Left forelimb (tissue), 1 donor: ENCODE results near the gene RAB9A.
"Not testable (repeated sequence)": the region's sequence is repeated elsewhere in the genome, so short reads cannot be mapped to it uniquely, and the experiment has no call there.

Experiments
- DNase-seq: peaks from one replicate; pipeline ENCODE4 v3.0.0-alpha.2; 2018; ENCODE audit warnings: low spot score

The RAB9A gene, protein sequence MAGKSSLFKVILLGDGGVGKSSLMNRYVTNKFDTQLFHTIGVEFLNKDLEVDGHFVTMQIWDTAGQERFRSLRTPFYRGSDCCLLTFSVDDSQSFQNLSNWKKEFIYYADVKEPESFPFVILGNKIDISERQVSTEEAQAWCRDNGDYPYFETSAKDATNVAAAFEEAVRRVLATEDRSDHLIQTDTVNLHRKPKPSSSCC

DNA sequence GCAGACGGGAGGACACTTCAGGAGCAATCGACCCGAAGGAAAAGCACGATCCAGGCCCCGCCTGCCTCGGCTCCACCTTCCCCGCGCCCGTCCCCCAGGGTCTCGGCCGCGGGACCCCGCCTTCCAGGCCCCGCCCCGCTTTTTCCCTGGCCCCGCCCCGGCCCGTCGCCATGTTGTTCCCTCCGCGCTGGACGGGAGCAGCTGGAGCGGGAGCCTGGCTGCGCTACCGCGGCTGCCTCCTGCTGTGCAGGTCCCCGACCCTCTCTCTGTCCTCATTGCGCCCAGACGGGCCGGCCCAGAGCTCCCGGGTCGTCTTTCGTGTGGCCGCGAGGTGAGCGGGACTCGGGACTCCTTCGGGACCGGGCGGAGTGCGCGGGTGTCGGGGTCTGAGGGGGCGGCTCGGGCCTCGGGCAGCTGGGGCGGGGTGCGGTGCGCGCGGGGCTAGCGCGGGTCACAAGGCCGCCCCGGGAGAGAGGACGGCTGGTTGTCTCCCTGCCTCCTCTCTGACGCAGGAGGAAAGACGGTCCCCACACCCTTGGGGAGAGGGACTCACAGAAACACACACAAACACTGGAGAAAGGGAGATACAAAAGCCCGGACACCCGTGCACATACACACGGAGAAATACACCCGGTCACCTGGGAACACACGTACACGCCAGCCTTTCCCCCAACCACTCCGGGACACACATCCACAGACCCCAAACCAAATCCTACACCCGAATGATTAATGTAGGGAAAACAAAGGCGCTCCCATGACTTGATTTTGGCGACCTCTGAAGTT lies at the start of gene RAB9A:
RAB9A (plus strand) TSS at position 171 of the 783 bp plus-strand sequence. CDS start 19,619 bp downstream, outside the sequence.
- DNase-seq: peak; percentile 90

DNA sequence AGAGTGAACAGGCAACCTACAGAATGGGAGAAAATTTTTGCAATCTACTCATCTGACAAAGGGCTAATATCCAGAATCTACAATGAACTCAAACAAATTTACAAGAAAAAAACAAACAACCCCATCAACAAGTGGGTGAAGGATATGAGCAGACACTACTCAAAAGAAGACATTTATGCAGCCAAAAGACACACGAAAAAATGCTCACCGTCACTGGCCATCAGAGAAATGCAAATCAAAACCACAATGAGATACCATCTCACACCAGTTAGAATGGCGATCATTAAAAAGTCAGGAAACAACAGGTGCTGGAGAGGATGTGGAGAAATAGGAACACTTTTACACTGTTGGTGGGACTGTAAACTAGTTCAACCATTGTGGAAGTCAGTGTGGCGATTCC lies 47.2 kb upstream of the RAB9A start:
- not testable (repeated sequence) for DNase-seq

GRCh38 chrX:13645464-13646153 lies 43.3 kb upstream of the RAB9A start:
- DNase-seq: no peak

DNA sequence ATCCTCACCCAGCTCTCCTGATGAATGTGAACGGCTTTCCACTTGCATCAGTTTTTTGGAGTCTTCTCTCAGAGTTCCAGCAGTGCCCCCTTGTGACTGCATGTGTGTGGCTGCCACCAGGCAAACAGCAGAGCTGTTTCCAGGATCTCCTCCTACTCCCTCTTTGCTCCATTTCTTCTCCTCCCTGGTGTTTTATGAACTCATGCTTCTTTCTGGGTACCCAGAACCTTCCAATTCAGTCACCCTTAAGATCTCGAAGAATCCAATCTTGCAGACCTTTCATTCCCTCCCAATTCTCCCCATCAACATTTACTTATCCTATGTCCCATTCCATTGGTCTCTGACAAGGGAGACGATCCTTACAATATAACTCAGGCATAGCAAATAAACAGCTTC lies 42.8 kb upstream of the RAB9A start:
- no peak for DNase-seq

DNA sequence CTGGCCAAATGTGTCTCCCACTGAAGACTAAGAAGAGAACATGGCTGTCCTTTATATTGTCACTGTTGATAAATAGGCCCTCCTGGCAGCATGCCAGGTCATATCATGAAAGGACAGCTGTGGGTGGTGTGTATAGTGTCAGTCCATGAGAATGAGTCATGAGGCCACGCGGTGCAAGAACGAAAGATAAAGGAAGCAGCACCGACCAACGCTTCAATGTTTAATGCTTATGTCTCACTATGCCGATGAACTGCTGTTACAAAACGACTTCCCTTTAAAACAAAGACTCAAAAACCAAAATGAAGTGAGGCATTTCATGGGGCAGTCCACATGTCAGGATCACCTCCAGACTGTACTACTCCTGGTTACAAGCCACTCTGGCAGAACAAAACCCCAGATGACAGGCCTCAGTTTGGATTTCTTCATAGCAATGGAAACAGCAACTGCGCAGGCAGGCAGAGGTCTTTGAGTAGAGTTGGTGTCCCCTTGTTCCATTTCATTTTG lies 41.2 kb upstream of the RAB9A start:
- DNase-seq: no peak

DNA sequence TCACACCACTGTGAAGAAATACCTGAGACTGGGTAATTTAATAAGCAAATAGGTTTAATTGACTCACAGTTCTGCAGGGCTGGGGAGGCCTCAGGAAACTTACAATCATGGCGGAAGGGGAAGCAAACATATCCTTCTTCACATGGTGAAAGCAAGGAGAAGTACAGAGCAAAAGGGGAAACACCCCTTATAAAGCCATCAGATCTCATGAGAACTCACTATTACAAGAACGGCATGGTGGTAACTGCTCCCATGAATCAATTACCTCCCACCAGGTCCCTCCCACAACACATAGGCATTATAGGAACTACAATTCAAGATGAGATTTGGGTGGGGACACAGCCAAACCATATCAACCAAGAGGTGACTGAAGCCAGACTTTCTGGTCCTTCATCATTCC lies 40.6 kb upstream of the RAB9A start:
- not testable (repeated sequence) for DNase-seq

- DNase-seq: no peak
Measured at GRCh38 chrX:13649838-13650237, 39.1 kb upstream of the RAB9A start.

GRCh38 chrX:13650318-13650717 lies 38.6 kb upstream of the RAB9A start:
- no peak for DNase-seq

GRCh38 chrX:13651150-13651549 lies 37.8 kb upstream of the RAB9A start:
- DNase-seq: no peak

DNA sequence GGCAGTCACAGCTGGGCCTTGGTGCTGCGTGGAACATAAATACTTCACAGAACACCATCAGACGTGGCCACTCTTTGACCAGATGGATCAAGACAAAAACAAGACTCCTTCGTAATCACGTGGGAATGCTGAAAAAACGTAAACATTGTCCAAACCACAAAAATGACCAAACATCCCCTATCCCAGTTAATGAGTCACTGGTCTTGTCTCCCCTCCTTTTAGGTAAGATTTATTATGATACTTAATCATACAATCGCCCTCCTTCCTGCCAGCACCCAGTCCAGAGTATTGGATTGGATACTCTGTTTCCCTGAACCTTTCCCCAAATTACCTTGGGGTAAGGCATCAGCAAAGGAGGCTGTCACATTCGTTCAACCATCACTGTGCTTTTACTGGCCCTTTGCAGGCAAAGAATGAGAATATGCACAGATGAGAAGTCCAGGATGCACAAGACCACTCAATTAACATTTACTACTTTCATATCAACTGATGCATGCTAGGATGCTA lies 36.6 kb upstream of the RAB9A start:
- no peak for DNase-seq

- peak; percentile 93 for DNase-seq
Measured at GRCh38 chrX:13652850-13653693, 35.9 kb upstream of the RAB9A start, which contains the start of gene TCEANC. TCEANC (plus strand) TSS chrX:13653141; CDS start chrX:13662509, 9,368 bp downstream.

DNA sequence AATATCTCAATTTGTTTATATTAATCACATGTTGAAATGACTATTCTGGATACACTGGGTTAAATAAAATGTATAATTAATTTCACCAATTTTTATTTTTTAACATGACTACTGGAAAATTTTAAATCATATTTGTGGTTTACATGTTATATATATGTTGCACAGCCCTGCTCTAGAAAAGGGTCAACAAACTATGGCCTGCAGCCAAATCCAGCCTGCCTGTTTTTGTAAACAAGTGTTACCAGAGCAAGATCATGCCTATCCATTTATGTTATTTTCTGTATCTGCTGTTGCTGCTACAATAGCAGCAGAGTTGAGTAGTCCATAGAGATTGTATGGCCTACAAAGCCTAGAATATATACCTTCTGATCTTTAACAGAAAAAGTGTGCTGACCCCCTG lies 34.8 kb upstream of the RAB9A start:
- DNase-seq: no peak

DNA sequence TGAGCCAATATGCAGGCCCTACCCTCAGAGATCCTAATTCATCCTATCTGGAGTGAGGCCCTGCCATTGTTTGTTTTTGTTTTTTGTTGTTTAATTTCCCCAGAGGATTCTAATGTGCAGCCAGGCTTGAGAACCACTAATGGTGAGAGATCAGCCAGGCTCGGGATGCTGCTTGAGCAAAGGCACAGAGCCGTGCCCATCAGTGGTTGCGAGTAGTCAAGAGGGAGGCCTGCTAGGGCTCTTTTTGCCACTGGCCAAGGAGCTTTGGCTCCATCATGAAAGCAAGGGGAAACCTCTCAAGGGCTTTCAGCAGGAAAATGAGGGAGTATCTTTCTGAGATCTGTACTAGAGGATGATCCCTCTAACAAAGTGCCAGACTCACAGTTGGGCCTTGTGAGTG lies 33.3 kb upstream of the RAB9A start:
- DNase-seq: no peak

DNA sequence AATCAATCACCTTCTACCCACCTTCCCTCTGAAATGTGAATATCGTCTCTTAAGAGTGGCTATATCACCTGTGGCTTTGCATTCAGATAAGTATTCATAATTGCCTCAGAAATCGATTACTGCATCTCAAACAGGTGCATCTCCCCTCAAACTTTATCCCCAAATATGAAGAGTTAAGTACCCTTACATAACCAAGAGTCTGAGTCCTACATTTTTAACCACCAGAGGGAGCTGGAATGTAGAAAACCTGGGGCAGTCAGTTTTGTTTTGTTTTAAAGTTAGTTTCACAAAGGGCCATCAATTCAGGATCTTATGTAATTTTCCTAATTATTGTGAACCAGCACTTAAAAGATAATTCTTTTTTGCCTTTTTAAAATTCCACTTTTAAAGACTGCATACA lies 30.3 kb upstream of the RAB9A start:
- no peak for DNase-seq

DNA sequence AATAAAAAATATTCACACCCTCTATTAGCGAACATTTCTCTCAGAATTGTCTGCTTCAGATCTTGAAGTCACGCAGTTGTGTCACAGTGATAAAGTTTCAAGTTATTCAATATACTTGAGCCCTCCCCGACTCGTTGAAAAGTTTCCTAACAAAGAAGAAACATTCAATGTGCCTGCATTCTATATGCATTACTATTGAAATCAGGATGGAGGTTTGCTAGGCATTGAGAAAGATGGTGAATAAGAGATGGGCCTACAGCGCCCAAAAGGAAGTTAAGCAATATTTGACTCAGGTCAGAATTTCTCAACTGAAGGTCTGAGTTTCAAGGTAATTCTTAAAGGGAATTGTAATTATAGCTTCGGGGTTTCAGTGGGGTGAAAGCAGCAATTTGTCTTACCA lies 29.9 kb upstream of the RAB9A start:
- DNase-seq: no peak

GRCh38 chrX:13661735-13662288 lies 27.1 kb upstream of the RAB9A start:
- no peak for DNase-seq

GRCh38 chrX:13662355-13662791 lies 26.6 kb upstream of the RAB9A start:
- no peak for DNase-seq

- DNase-seq: no peak
Measured at GRCh38 chrX:13664020-13664419, 24.9 kb upstream of the RAB9A start.

DNA sequence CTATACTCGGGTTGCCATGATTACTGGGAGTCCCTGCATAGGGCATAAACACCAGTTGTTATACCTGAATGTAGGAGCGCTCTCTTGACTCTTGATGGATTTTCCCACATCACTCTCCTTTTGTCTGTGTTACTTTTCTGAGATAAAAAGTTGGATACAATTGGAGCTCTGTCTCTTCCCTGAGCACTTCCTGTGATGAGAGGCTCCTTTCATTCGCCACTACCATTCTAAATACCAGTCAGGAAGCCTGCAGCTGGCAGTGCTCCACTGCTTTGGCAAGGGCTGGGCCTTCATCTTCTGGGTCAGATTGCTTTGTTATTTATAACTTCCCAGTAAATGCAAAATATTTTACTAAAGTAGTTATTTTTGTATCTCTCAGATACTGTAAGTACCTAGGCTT lies 22.1 kb upstream of the RAB9A start:
- DNase-seq: no peak

DNA sequence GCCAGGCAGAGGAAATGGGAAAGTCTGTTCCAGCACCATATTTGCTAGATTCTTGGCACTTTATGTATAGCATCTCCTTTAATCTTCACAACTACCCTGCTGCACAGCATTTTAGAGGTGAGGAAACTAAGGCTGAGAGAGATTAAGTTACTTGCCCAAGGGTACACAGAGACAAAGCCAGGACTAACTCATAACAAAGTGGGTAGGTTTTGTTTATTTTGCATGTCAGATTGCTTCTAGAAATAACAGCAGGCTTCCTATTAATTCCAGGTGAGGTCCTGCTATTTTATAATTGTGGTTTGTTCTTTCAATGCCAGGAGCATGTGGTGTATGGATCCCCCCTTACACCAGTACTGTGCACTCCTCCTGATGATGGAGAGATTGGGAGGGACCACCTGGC lies 21.0 kb upstream of the RAB9A start:
- no peak for DNase-seq

DNA sequence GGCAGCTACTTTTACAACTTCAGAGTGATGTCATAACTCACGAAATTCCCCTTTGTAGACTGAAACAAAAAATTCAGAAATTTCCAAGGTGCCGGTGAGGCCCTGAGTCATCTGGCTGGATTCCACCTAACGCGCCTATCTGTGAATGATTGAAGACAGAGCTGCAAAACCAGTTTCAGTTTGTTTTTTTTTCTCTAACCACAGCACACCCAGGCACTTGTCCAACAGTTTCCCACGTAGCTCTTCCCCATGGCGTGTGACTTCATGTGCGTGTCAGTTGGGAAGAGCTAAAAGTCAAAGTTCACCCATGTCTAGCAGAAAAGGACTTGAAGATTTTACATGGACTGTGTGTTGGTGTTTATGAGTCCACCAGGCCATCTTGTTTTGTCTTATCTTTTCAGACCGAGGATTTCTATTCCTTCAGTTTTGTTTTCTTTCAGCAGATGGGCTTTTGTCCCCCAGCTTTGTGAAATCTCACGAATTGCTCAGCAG lies 19.6 kb upstream of the RAB9A start:
- DNase-seq: no peak
